Putamen (tissue), 1 donor: ENCODE data around the gene SEC16B.

Source experiments
- DNase-seq: peaks from one replicate; pipeline ENCODE4 v3.0.0-alpha.2; 2016; ENCODE audit warnings: low spot score

The SEC16B gene

DNA sequence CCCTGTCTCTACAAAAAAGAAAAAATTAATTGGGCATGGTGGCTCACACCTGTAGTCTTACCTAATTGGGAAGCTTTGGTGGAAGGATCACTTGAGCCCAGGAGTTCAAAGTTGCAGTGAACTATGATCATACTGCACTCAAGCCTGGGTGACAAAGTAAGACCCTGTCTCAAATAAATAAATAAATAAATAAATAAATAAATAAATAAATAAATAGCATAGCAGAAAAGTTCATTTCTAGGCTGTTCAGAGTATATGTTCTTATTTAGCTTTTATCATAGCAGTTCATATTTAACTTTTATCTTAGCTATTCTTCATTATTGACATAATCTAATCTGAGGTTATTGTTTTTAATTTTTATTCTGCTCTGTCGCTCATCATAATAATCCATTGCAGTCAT, 8.7 kb upstream of the SEC16B start:
- no peak for DNase-seq

DNA sequence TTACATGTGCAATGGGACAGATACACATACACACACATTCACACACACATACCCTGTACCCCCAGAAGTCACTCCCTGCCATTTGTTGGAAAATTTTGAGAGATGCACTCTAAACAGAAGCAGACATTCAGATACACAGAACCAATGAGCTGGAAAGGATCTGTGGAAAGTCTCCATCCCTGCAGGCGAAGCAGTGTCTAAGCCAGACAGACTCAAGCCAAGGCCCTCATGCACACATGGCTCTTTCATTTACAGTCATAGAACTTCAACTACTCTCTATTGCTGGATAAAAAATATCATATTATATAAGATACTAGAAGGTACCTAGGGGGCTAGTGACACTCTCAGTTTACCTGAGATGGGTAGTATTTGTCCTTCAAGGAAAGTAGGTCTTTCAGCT, 7.3 kb upstream of the SEC16B start:
- DNase-seq: no peak

DNA sequence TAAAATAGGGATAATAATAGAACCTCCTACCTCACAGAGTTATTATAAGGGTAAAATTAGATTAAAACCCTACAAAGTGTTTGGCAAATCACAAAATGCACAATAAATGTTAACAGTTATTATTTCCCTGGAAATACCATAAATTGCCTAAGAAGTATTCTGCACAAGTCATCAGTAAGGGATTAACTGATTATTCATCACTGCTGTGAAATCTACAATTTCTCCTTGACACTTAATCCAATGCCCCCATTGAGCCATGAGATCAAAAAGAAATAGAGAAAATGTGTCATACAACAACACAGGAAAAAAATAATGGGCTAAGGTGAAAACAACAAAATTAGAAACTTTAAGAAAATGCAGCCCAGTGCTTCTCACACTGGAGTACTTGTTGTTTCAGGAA, 6.7 kb upstream of the SEC16B start:
- no peak for DNase-seq

DNA sequence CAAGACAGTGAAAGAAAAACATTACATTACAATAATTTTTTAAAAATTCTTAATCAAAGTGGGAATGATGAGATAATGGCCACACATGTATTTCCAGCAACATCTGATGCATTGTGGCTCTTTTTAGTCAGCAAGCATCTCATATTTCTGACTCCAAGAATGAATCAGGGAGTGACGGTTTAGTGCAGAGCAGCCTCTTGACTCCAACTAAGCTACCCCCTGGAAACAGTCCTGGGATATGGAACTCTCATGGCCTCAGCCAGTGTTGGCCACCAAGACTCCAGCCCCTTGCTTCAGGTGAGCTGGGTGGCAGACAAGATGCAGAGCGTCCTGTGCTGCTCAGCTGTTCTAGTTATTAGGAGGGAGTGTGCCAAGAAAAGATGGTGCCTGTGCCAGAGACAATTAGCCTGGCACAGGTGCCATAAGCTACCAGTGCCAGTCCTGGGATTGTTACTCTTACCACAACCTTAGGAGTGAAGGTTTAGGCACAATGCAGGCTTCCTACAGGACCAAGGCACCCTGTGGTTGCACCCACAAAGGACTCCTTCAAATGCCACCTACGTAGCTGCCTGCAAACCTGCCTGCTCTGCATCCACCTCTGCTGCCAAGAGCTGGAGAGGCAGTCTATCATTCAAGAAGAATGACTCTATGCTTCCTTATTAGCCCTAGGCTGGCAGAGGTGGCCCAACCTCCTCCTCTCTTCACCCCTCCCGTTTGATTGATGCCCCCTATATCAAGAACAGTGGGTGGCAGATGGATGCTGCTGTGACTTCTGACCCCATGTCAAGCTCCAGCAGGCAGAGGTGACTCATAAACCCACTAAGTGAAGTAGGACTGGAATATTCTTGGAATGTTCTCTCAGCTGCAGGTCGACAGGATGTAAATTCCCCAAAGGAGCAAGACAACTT, 6.0 kb upstream of the SEC16B start:
- peak; percentile 45 for DNase-seq

DNA sequence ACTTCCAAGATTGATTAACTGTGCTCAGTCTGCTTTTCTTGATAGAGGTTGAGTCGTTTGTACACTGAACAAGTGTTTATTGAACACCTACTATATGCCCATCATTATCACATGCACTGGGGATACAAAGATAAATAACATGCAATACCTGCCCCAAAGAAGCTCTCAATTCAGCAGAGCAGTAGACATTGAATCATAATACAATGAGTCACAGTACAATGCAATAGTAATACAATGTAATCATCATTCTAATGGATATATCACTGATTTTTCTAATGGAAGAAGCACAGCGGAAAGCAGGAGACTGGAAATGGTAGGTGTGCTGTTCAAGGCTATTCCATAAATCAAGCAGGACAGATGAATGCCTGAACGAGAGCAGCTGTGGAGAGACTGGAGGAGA, 3.7 kb upstream of the SEC16B start:
- DNase-seq: no peak

DNA sequence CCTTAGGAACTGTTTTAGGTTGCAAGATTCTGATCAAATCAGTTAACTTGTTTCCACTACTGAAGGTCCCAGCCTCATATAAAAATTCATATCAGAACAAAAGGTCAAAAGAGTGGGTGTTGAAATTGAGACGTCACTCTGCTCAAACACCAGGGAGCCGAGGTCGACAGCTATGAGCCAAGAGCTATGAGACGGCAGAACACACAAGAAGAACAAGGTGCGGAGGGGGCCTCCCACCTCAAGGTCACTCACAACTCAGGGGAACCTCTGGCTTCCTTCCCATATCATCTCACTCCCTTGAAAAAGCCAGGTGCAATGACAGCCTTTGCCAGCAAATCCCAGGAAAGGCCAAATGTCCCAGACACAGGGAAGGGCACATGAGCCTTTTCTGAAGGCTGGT, 749 bp downstream of the SEC16B start:
- DNase-seq: no peak

DNA sequence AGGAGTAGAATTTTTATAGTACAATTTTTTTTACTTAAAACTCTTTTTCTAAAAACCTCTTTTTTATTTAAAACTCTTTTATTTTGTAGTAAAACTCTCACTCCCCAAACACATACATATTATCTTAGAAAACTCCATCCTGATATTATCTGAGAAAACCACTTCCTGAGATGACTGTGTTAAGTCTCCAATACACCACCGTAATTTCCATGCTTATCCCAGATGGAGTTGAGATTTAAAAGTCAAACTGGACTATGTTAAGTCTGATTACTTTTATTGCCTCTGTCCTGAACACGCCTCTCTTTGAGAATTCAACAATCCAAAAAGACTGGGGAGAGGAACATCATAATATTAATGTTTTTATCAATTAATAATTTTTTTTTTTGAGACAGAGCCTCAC, 3.7 kb downstream of the SEC16B start:
- no peak for DNase-seq

DNA sequence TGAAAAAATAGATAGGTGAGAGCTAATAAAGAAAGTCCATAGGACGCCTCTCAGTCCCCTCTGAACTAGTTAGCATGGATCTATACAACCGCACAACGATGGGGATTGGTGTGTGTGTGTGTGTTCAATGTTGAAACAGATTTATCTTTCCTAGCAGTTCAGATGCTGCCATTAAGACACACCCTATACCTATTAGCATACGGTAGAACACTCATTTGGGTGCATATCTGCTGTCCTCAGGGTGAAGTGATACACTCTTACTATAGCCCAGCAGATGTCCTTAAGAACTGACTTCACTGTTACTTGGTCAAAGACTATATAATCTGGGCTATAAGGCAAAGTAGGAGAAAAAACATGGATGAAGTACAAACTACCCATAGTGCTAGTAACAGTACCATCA, 4.6 kb downstream of the SEC16B start:
- no peak for DNase-seq

DNA sequence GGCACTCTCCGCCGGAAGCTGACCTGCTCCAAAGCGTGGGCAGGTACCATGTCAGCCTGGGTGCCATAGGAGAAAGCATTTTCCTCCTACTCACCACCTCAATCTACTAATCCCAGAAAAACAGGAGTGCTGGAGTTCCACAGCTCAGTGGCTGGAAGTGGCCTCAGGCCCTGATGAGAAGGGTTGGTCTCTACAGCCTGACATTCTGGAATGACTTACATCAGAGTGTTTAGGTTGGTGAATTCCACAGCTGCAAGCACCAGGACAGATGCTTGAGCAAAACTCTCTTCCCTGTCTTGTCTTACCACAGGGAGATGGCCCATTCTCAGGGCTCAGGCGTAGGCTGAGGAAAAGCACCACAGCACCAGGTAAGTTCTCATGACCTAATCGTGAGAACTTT, 5.5 kb downstream of the SEC16B start:
- no peak for DNase-seq

DNA sequence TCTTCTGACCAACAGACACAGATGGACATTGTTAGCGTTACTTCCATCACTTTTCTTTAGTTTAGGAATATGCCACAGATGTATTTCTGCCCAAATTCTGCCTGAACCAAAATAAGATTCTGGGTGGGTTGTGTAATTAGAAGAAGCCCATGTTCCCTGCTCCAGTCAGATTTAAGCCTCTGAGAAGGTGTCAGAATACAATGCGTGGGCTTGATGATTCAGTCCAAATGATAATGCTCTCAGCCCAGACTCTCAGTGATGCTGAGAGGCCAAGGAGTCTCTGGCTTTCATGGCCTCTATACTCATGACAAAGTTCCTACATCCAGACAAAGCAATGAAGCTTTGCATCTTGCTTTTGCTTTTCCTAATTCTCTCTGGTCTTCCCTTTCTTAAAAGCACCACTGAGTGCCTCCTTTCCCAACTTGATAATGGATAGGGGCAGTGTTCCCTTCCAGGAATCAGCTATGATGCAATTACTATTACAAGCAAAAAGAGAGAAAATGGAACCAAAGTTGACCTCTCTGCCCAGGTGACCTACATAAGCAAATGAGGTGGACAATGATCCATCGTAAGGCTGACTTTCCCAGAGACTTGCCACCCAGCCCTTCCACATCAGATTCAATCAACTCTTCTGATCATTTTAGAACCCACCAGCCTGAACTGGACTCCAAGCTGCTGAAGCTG, 8.8 kb downstream of the SEC16B start:
- no peak for DNase-seq

DNA sequence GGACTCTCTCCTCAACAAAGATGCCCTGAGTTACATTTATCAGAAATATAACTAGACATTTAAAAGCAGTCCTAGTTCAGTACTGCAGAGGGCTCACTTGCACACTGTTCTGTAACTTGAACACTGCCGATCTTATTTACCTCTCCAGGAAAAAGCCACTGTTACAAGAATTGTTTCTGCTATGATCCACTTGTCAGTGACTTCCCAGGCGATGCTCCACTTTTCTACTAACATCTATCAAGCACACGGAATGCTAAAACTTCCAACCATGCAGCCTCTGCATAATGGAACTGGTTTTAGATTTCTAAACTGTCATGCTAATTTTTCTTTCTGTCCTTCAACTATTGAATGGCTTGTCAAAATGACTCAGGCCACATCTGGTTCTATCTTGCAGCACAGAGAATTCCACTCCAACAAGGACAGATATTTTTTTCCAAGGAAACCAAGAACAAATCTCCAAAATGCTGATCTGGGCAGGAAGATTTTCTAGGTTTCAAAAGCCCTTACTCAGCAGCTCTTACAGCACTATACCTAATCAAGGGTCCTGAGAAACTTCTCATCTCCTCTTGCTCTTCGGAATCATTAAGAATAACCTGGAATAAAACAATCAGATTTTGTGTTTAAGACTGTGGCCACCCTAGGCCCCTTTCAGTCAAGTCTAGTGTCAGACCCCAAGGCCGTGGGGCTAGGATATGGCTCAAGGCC, 9.9 kb downstream of the SEC16B start:
- DNase-seq: peak; percentile 45

DNA sequence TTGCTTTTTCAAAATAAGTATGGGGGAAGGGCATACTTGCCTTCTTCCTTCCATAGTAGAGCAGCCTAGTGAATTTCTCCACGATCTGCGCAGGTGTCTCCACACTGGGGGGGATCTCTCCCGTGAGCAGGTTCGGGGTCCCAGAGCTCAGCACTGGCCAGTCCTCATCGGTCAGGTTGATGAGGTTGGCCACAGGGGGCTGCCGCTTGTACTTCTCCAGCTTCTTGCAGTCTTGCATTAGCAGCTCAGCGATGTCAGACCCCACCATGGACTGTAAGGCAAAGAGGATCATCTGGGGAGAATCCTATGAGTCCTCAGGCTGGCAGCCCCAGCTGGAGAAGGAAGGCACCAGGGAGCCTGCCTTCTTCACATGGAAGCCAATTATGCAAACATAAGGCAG, 11.8 kb downstream of the SEC16B start:
- DNase-seq: no peak

DNA sequence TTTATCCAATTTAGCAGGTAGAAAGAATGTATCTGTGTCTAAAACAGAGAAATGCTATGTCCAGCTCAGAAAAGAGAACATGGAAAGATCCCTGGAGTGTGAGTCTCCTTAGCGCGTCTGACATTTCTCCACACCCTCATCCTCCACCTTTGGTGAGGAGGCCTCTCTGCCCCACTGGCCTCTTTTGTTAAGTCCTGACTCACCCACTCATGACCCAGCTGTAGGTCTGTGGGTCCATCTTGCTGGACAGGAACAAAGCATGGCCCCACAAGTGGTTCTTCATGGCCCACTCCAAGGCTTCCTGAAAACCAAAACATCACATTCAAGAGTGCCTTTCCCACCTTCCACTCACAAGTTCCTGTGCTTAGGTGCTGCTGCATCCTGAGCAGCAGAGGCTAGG, 15.8 kb downstream of the SEC16B start:
- no peak for DNase-seq

DNA sequence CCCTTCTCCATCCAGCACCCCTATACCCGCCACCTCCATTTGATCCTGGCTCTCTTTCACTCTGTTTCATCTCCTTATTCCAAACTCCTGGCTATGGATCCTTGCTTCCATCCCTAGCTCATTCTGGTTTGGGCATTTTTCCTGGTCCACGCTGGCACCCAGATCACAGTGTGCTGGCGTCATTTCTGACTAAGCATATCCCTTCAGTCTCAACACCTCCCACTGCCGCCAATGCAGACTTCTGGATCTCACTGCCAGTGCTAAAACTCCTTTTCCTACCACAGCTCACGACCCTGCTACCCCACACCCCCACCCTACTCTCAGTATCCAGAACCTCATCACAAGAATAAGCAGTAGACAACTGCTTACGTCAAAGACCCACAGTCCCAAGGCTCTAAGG, 16.3 kb downstream of the SEC16B start:
- DNase-seq: no peak

DNA sequence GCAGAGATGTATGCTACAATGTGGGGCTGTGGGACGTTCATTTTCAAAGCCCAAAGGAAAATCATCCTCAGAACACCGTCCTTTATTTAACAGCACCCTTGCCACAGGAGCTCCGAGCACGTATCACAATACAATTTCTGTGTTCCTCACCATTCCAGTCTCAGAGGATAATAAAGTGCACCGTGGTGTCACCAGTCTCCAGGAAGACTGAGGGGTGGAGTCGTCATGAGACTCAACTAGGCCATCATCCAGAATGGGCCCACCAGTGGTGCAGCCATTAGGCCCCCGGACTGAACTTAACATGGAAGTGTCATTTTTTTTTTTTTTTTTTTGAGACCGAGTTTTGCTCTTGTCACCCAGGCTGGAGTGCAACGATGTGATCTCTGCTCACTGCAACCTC, 17.2 kb downstream of the SEC16B start:
- no peak for DNase-seq

DNA sequence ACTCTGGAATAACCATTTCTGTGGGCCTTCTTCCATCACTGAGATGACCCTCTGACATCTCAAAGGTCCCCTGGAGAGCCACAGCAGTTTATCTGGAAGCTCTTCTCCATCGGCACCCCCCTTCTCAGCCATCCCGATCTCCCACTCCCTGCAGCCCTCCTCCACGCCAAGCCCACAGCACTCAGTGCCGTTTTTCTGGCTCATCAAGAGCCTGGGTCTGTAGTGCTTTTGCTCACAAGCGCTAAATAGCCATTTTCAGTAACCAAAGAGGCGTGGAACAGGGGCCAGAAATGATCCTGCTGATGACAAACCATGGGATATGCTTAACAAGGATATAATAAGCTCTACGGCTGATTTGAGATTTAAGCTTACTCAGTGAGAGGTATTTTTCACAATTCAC, 17.6 kb downstream of the SEC16B start:
- DNase-seq: no peak

DNA sequence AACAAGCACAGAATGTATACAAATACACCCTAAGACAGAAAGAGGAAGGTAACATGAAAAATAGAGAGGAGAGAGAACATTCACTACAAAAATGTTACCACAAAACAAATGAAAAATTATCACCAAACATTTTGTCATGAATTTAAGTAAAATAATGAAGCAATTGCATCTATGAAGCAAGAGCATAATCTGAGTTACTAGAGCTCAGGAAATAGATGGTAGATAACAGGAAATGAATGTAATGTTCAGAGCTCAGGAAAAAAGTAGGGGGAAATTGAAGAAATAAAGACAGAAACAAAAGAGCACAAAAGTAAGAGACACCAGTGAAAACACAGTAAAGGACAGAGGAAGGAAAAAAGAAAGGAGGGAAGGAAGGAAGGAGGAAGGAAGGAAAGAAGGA, 19.4 kb downstream of the SEC16B start:
- DNase-seq: no peak

DNA sequence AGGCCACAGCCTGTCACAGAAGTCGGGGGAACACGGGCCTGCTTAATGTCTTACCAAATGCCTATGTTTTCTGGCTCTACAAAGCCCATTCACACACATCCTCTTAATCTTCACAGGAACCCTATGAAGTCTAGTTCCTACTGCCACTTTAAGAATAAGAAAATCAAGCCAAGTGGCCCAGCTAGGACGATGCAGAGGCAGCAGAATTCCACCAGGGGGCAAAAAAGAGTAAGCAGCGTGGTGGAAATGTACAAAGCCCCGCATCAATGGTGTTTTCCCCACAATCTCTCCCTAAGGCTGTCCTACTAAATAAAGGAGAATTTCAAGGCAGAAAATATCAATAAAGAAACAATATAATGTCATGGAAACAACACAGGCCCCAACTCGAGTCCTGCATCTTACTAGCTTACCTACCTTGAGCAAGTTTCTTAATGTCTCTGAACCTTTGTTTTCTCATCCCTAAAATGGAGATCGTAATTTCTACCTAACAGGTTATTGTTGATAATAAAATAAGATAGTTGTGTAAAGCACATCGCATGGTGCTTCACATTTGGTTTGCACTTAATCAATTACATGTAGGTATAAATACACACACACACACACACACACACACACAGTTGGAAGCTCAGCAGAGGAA, 21.4 kb downstream of the SEC16B start:
- DNase-seq: peak; percentile 78

DNA sequence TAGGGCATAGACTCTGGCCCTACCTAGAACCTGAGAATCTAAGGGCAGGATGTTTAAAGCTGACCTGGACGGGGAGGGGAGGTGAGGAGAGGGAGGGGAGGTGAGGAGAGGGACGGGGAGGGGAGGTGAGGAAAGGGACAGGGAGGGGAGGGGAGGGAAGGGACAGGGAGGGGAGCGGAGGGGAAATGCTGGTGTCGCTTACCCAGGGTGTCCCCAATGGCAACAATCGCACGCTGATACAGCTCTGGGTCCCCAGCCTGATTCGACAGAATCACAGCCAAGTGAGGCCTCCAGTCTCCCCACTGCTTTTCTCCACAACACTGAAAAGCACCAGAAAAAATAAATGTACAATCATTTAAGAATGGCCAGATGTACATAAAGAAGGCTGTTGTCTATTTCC, 22.2 kb downstream of the SEC16B start:
- DNase-seq: no peak

DNA sequence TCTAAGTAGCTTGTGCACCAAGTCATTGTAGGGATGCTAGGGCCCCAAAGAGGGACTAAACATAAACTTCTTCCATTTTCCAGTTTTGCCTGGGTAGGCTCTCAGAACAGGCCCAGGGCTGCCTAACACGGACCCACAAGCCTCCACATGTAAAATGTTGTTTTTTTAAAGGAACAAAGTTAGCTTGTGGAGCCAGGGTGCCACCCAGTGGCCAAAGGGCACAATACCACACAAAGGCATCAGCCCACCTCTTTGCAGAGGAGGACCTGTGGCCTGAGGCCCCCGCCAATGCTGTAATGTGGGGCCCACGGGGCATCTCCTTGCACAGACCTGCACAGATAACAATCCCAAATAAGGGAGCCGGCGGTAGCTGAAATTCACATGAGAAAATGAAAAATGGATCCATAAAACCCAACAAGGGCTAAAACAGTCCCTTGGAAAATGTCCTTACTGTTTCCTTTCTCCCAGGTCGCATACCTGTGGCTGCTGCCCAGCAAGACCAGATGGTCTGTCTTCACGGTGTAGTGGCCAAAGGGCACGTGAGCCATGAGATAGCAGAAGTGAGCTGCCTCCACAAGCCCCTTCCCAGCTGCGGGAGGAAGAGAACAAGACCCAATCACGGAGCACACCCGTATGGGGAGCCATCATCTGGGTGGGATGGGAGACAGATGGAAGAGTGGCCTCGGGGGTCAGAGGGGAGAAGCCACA, 23.8 kb downstream of the SEC16B start:
- DNase-seq: peak; percentile 56

DNA sequence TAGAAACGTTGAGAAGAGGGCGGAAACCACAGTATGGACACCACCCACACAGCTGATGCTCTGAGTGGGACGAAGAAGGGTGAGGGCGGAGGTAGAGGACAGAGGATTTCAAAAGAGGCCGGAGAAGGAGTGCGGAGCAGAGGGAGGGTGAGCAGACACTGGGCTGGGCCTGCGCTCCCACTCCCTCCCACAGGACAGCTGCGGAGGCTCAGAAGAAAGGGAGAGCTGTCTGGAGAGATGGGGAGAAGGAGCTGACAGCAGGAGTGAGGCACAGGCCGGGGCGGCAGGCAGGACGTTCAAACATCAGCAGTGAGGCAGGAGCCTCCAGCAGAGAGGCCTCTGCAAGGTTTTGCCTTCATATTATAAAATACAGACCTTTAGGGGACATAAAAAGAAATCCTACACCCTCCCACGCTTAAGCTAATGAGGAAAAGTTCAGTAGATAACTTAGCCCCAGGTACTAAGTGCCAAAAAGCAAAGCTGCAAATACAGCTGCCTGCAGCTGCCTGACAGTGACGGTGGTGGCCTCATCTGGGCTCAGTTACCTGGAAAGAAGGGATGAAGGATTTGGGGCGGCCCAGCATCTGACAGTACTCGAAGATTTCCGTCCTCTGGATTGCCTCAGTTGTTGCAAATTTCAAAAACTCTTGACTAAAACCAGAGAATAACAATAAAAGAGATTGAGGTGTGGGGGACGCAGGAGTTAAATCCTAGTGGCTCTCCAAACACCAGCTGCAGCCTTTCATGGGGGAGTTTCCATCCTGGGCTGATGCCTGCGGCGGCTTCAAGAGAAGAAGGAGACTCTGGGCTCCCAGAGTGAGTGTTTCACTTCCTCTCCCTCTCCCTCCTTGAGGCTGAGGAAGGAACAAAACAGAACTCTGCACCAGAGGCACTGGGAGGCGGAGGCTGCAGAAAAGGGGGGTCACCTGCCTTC, 25.6 kb downstream of the SEC16B start:
- DNase-seq: no peak
